SK-N-SH treated with all-trans-retinoic acid at 6 μM for 48 hours (cell line): ENCODE results near the gene CDC42EP2.

Experiments
- ISL1 ChIP-seq: fragments of 250-450 bp; sonication (Bioruptor Pico); IDR thresholded peaks from 2 replicates; pipeline ENCODE4 v2.1.2; 2022; ENCODE audit warnings: mild to moderate bottlenecking, moderate library complexity
- PPARA ChIP-seq: fragments of 250-450 bp; sonication (Bioruptor Pico); IDR thresholded peaks from 2 replicates; pipeline ENCODE4 v1.5.0; 2020; ENCODE audit warnings: mild to moderate bottlenecking, borderline replicate concordance
- RARB ChIP-seq: fragments of 250-450 bp; sonication (Bioruptor Pico); IDR thresholded peaks from 2 replicates; pipeline ENCODE4 v1.8.0; 2021; ENCODE audit warnings: mild to moderate bottlenecking, moderate library complexity
- ZFP3 ChIP-seq: fragments of 250-450 bp; sonication (Bioruptor Pico); IDR thresholded peaks from 2 replicates; pipeline ENCODE4 v1.5.0; 2020; ENCODE audit warnings: mild to moderate bottlenecking, moderate library complexity
- ZFP30 ChIP-seq: fragments of 450-650 bp; formaldehyde crosslinking; IDR thresholded peaks from 2 replicates; pipeline ENCODE4 v1.5.0; 2022; ENCODE audit warnings: mild to moderate bottlenecking, moderate library complexity
- ZNF70 ChIP-seq: fragments of 450-650 bp; formaldehyde crosslinking; IDR thresholded peaks from 2 replicates; pipeline ENCODE4 v1.5.0; 2020; ENCODE audit warnings: mild to moderate bottlenecking, moderate library complexity
- TF ChIP-seq, protein P1 (sequence below): fragments of 250-450 bp; sonication (Bioruptor Pico); IDR thresholded peaks from 2 replicates; pipeline ENCODE4 v1.8.0; 2020; ENCODE audit warnings: mild to moderate bottlenecking, moderate library complexity, borderline replicate concordance
- TF ChIP-seq, protein P2 (sequence below): fragments of 250-450 bp; sonication (Bioruptor Pico); IDR thresholded peaks from 2 replicates; pipeline ENCODE4 v1.5.1; 2020; ENCODE audit warnings: low read depth, mild to moderate bottlenecking, moderate library complexity
- TF ChIP-seq, protein P3 (sequence below): fragments of 250-450 bp; sonication (Bioruptor Pico); IDR thresholded peaks from 2 replicates; pipeline ENCODE4 v1.8.0; 2021; ENCODE audit warnings: low read depth, mild to moderate bottlenecking, moderate library complexity, borderline replicate concordance
- TF ChIP-seq, protein P4 (sequence below): fragments of 250-450 bp; sonication (Bioruptor Pico); IDR thresholded peaks from 2 replicates; pipeline ENCODE4 v1.5.0; 2020; ENCODE audit warnings: mild to moderate bottlenecking, moderate library complexity

DNA sequence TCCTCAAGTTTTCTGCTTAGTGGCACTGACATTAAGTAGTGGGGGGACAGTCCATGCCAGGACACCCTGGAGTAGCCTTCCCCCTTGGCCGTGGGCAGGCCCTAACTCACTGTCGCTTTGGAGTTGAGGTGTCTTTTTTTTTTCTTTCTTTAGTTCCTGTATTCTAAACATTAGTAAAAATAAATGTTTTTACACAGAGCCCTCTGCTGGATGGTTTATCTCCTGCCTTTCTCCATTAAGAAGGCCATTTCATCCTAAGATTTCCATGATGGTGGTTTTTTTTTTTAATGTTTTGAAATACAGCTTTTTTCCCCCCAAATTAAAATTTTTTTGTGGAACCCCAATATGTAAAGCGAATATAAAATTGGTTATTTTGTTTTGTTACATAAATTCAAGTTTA is 38.1 kb downstream of the CDC42EP2 start:
- no peak for TF ChIP-seq ZFP30 (CRISPR knock-in tag)
- TF ChIP-seq, protein P1, sequence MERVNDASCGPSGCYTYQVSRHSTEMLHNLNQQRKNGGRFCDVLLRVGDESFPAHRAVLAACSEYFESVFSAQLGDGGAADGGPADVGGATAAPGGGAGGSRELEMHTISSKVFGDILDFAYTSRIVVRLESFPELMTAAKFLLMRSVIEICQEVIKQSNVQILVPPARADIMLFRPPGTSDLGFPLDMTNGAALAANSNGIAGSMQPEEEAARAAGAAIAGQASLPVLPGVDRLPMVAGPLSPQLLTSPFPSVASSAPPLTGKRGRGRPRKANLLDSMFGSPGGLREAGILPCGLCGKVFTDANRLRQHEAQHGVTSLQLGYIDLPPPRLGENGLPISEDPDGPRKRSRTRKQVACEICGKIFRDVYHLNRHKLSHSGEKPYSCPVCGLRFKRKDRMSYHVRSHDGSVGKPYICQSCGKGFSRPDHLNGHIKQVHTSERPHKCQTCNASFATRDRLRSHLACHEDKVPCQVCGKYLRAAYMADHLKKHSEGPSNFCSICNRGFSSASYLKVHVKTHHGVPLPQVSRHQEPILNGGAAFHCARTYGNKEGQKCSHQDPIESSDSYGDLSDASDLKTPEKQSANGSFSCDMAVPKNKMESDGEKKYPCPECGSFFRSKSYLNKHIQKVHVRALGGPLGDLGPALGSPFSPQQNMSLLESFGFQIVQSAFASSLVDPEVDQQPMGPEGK (CRISPR knock-in tag): no peak
- TF ChIP-seq, protein P2, sequence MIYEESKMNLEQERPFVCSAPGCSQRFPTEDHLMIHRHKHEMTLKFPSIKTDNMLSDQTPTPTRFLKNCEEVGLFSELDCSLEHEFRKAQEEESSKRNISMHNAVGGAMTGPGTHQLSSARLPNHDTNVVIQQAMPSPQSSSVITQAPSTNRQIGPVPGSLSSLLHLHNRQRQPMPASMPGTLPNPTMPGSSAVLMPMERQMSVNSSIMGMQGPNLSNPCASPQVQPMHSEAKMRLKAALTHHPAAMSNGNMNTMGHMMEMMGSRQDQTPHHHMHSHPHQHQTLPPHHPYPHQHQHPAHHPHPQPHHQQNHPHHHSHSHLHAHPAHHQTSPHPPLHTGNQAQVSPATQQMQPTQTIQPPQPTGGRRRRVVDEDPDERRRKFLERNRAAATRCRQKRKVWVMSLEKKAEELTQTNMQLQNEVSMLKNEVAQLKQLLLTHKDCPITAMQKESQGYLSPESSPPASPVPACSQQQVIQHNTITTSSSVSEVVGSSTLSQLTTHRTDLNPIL (CRISPR knock-in tag): no peak
- no peak for TF ChIP-seq ZFP3
- no peak for TF ChIP-seq RARB (CRISPR knock-in tag)
- no peak for TF ChIP-seq ISL1 (CRISPR knock-in tag)
- TF ChIP-seq PPARA (CRISPR knock-in tag): no peak
- TF ChIP-seq, protein P3, sequence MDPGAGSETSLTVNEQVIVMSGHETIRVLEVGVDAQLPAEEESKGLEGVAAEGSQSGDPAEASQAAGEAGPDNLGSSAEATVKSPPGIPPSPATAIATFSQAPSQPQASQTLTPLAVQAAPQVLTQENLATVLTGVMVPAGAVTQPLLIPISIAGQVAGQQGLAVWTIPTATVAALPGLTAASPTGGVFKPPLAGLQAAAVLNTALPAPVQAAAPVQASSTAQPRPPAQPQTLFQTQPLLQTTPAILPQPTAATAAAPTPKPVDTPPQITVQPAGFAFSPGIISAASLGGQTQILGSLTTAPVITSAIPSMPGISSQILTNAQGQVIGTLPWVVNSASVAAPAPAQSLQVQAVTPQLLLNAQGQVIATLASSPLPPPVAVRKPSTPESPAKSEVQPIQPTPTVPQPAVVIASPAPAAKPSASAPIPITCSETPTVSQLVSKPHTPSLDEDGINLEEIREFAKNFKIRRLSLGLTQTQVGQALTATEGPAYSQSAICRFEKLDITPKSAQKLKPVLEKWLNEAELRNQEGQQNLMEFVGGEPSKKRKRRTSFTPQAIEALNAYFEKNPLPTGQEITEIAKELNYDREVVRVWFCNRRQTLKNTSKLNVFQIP (CRISPR knock-in tag): no peak
- no peak for TF ChIP-seq ZNF70 (CRISPR knock-in tag)
- TF ChIP-seq, protein P4, sequence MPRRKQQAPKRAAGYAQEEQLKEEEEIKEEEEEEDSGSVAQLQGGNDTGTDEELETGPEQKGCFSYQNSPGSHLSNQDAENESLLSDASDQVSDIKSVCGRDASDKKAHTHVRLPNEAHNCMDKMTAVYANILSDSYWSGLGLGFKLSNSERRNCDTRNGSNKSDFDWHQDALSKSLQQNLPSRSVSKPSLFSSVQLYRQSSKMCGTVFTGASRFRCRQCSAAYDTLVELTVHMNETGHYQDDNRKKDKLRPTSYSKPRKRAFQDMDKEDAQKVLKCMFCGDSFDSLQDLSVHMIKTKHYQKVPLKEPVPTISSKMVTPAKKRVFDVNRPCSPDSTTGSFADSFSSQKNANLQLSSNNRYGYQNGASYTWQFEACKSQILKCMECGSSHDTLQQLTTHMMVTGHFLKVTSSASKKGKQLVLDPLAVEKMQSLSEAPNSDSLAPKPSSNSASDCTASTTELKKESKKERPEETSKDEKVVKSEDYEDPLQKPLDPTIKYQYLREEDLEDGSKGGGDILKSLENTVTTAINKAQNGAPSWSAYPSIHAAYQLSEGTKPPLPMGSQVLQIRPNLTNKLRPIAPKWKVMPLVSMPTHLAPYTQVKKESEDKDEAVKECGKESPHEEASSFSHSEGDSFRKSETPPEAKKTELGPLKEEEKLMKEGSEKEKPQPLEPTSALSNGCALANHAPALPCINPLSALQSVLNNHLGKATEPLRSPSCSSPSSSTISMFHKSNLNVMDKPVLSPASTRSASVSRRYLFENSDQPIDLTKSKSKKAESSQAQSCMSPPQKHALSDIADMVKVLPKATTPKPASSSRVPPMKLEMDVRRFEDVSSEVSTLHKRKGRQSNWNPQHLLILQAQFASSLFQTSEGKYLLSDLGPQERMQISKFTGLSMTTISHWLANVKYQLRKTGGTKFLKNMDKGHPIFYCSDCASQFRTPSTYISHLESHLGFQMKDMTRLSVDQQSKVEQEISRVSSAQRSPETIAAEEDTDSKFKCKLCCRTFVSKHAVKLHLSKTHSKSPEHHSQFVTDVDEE: no peak
